Measurements from ENCODE around the gene FERMT2. TPM values are rescaled to one million over a fixed set of nuclear protein-coding genes. Genes with fewer than 3 reads are reported as not detected.

FERMT2 gene
- total RNA-seq, 6 donors from 2014 or later, result 34.6 to 121 (median 72.3) TPM

DNA sequence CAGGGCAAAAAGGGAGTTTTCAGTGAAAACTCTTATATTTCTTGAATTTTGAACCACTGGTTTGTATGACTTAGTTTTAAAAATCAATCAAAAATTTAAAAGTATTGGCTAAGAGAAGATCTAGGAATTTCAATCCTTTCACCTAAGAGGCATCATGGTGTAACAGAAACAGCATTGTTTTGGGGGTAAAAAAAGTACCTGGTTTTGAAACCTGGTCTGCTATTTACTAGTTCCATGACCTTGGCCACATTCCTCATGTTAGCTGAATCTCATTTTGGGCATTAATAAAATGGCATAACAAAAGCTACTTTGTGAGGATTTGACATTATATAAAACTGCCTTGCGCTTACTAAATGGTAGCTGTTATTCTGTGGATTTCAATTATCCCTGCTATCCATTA is 142.7 kb downstream of the FERMT2 start:
- WGBS, 2 donors, result 96% methylated on average over 1 of the region's 1 CpG
- no peak for TF ChIP-seq EP300 (IDR thresholded peaks at IDR 0.05)
- no peak for TF ChIP-seq POLR2AphosphoS5 (IDR thresholded peaks at IDR 0.05)
- no peak for TF ChIP-seq POLR2A (IDR thresholded peaks at IDR 0.05)
- TF ChIP-seq, protein P1, sequence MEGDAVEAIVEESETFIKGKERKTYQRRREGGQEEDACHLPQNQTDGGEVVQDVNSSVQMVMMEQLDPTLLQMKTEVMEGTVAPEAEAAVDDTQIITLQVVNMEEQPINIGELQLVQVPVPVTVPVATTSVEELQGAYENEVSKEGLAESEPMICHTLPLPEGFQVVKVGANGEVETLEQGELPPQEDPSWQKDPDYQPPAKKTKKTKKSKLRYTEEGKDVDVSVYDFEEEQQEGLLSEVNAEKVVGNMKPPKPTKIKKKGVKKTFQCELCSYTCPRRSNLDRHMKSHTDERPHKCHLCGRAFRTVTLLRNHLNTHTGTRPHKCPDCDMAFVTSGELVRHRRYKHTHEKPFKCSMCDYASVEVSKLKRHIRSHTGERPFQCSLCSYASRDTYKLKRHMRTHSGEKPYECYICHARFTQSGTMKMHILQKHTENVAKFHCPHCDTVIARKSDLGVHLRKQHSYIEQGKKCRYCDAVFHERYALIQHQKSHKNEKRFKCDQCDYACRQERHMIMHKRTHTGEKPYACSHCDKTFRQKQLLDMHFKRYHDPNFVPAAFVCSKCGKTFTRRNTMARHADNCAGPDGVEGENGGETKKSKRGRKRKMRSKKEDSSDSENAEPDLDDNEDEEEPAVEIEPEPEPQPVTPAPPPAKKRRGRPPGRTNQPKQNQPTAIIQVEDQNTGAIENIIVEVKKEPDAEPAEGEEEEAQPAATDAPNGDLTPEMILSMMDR (IDR thresholded peaks at IDR 0.05), result no peak
- H3K4me1 ChIP-seq, result no peaks in the 10 kb centered on the region

More for the DNA sequence above, 142.7 kb downstream of the FERMT2 start:
- Histone ChIP-seq H3K9me3 (no peaks in the 10 kb centered on the region), H3K27ac (no peak overlapping the region), H3K36me3 (no peaks in the 10 kb centered on the region), H3K27me3 (no peaks in the 10 kb centered on the region), H3K4me3 (no peak overlapping the region)
- no peak for ATAC-seq (ENCODE audit: low FRiP score in 2 of 2)
- DNase-seq, result no peak

Other genes starting within 250 kb of the FERMT2 start
- gene PSMC6, start 243.8 kb downstream of the FERMT2 start, total RNA-seq, result 10 to 100 TPM; 36.1 to 95.1 (median 57.2) TPM
- 10 to 100 TPM in 4 of 6 donors, 1 to 10 TPM in 2; 3.0 to 16.5 (median 10.4) TPM for gene STYX, start 220.9 kb downstream of the FERMT2 start, total RNA-seq
- gene GNPNAT1, start 159.4 kb downstream of the FERMT2 start, total RNA-seq, result 10 to 100 TPM in 3 of 6 donors, 1 to 10 TPM in 3; 2.1 to 18.8 (median 10.9) TPM
- gene DDHD1, start 202.3 kb upstream of the FERMT2 start, total RNA-seq, result 10 to 100 TPM; 18.4 to 30.8 (median 25.8) TPM